ENCODE data around the gene SMC4.

DNA sequence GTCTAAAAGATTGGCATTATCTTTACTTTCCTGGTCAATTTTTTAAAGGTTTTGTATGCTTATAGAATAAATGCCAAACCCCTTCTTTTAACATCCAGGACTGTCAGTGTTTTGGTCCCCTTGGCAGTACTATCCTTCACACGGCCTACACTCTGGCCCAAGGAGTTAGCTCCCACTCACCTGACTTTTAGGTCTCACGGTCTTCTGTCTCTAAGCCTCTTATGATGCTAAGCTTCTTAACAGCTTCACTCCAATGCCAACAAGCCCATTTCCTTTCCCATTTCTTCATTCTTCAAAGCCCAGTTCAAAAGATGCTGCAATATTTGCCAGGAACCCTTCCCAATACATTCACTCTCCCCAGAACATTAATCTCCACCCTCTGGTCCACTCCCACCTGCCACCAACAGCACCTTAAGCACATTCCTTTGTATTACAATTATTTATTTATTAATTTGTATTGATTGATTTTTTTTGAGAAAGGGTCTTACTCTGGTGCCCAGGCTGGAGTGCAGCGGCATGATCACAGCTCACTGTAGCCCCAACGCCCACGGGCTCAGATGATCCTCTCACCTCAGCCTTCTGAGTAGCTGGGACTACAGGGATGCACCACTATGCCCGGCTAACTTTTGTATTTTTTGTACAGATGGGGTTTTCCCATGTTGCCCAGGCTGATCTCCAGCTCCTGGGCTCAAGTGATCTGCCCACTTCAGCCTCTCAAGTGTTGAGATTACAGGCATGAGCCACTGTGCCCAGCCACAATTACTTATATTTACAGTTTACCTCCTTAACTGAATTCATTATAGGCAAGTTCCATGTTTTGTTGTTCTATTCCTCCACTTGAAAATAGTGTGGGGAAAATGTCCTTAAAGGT is 28.2 kb upstream of the SMC4 start:
- TF ChIP-seq, protein P1, sequence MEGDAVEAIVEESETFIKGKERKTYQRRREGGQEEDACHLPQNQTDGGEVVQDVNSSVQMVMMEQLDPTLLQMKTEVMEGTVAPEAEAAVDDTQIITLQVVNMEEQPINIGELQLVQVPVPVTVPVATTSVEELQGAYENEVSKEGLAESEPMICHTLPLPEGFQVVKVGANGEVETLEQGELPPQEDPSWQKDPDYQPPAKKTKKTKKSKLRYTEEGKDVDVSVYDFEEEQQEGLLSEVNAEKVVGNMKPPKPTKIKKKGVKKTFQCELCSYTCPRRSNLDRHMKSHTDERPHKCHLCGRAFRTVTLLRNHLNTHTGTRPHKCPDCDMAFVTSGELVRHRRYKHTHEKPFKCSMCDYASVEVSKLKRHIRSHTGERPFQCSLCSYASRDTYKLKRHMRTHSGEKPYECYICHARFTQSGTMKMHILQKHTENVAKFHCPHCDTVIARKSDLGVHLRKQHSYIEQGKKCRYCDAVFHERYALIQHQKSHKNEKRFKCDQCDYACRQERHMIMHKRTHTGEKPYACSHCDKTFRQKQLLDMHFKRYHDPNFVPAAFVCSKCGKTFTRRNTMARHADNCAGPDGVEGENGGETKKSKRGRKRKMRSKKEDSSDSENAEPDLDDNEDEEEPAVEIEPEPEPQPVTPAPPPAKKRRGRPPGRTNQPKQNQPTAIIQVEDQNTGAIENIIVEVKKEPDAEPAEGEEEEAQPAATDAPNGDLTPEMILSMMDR (IDR thresholded peaks at IDR 0.05): no peak
- TF ChIP-seq POLR2A (IDR thresholded peaks at IDR 0.05): no peak
